Measurements from ENCODE around the gene TSHZ2.

GRCh38 chr20:53394433-53394832 is 422.3 kb downstream of the TSHZ2 start:
- TF ChIP-seq KLF10 (CRISPR knock-in tag; IDR thresholded peaks at IDR 0.05) (no peak), CEBPZ (IDR thresholded peaks at IDR 0.05; ENCODE audit: borderline replicate concordance, low read depth, low read length) (no peak), CHD7 (IDR thresholded peaks at IDR 0.05; ENCODE audit: low read depth, low read length) (no peak), CTCF (IDR thresholded peaks at IDR 0.05 in 2 of 3, conservative IDR thresholded peaks at IDR 0.05 in 1 of 3; ENCODE audit: insufficient read depth in 2 of 3, low read depth in 1 of 3, low read length in 3 of 3) (no peak), POLR2A (conservative IDR thresholded peaks at IDR 0.05) (no peak), NFIC (IDR thresholded peaks at IDR 0.05) (no peak), SMAD3 (CRISPR knock-in tag; conservative IDR thresholded peaks at IDR 0.05) (no peak)
